H1 (cell line): ENCODE data around the gene ANKRD34B. TPM values are rescaled to one million over a fixed set of nuclear protein-coding genes. Genes with fewer than 3 reads are reported as not detected.

ENCODE experiments used
- CTCF ChIA-PET: fragments of 300-600 bp; sonication (Branson Sonifier 250); formaldehyde crosslinking; loops from one replicate; lab custom pipeline; 2021; ENCODE audit not compliant: partially characterized antibody; lab: Charles Lee
- POLR2A ChIA-PET: fragments of 300-600 bp; sonication (Branson Sonifier 250); formaldehyde crosslinking; loops from one replicate; lab custom pipeline; 2021; ENCODE audit warnings: inconsistent platforms; ENCODE audit not compliant: partially characterized antibody; lab: Charles Lee
- DNase-seq, 2 experiments: peaks; one replicate each; pipeline versions ENCODE4 v3.0.0 to v3.0.0-alpha.2; 2010 to 2022; ENCODE audit warnings: low spot score in 2 of 2, low read depth in 1 of 2, mixed read lengths in 1 of 2
- FAIRE-seq: peaks from 2 replicates; lab custom pipeline; 2011; peaks lifted over from hg19 to GRCh38; lab: Jason Lieb, UNC
- H2AFZ ChIP-seq: 2 replicates; pipeline ENCODE4 v1.8.1; 2012; ENCODE audit warnings: low read length, inconsistent platforms
- H2AK5ac ChIP-seq: 2 replicates; pipeline ENCODE4 v1.6.1; 2013; ENCODE audit warnings: low read depth, low read length
- H2BK120ac ChIP-seq: replicated peaks from 2 replicates; pipeline ENCODE3; 2013; ENCODE audit warnings: low read depth, low read length, inconsistent platforms
- H2BK12ac ChIP-seq: 2 replicates; pipeline ENCODE4 v1.6.1; 2013; ENCODE audit warnings: low read depth, low read length
- H2BK15ac ChIP-seq: 2 replicates; pipeline ENCODE4 v1.6.1; 2013; ENCODE audit warnings: low read length
- H2BK20ac ChIP-seq: 2 replicates; pipeline ENCODE4 v1.6.1; 2013; ENCODE audit warnings: low read length
- H2BK5ac ChIP-seq: 2 replicates; pipeline ENCODE4 v1.6.1; 2013; ENCODE audit warnings: low read depth, low read length
- H3K14ac ChIP-seq: 2 replicates; pipeline ENCODE4 v1.6.1; 2013; ENCODE audit warnings: inconsistent platforms; ENCODE audit not compliant: insufficient read length
- H3K18ac ChIP-seq: 2 replicates; pipeline ENCODE4 v1.6.1; 2013; ENCODE audit warnings: low read length; ENCODE audit errors: extremely low read depth
- H3K23ac ChIP-seq: 2 replicates; pipeline ENCODE4 v1.6.1; 2013; ENCODE audit warnings: inconsistent platforms; ENCODE audit not compliant: insufficient read length
- H3K23me2 ChIP-seq: 2 replicates; pipeline ENCODE4 v1.6.1; 2013; ENCODE audit warnings: low read depth, low read length
- H3K27ac ChIP-seq: 2 replicates; pipeline ENCODE4 v1.6.1; 2011; ENCODE audit warnings: low read depth, low read length, inconsistent platforms
- H3K27me3 ChIP-seq, 4 experiments: replicated peaks in 1 of 4; 1 replicate in 1 of 4; 2 replicates in 3 of 4; pipeline versions ENCODE4 v1.6.1 to v1.8.1; 2011 to 2013; ENCODE audit warnings: low read length in 3 of 4, mild to moderate bottlenecking in 3 of 4, inconsistent platforms in 2 of 4, mixed read lengths in 2 of 4, moderate library complexity in 1 of 4; ENCODE audit not compliant: control insufficient read depth in 3 of 4, insufficient read depth in 3 of 4; ENCODE audit errors: extremely low read depth in 1 of 4
- H3K36me3 ChIP-seq, 4 experiments: 2 replicates each; pipeline versions ENCODE4 v1.6.1 to v1.8.1; 2011 to 2013; ENCODE audit warnings: mild to moderate bottlenecking in 4 of 4, low read length in 3 of 4, moderate library complexity in 2 of 4, control low read depth in 1 of 4, inconsistent platforms in 1 of 4; ENCODE audit not compliant: insufficient read depth in 4 of 4, control insufficient read depth in 2 of 4
- H3K4ac ChIP-seq: replicated peaks from 2 replicates; pipeline ENCODE3; 2013; ENCODE audit warnings: low read length, low read depth, mixed read lengths, inconsistent platforms; ENCODE audit not compliant: insufficient read length
- H3K4me1 ChIP-seq, 4 experiments: replicated peaks in 1 of 4; 1 replicate in 1 of 4; 2 replicates in 3 of 4; pipeline versions ENCODE4 v1.6.1 to v1.8.1; 2011 to 2013; ENCODE audit warnings: low read length in 3 of 4, inconsistent platforms in 2 of 4, mixed read lengths in 1 of 4; ENCODE audit not compliant: insufficient read depth in 4 of 4, control insufficient read depth in 3 of 4
- H3K4me2 ChIP-seq, 2 experiments: 2 replicates each; pipeline versions ENCODE4 v1.6.1 to v1.8.1; 2011 to 2013; ENCODE audit warnings: low read depth in 2 of 2, low read length in 2 of 2, control low read depth in 1 of 2, inconsistent platforms in 1 of 2, mild to moderate bottlenecking in 1 of 2; ENCODE audit not compliant: insufficient read depth in 1 of 2
- H3K4me3 ChIP-seq, 4 experiments: fragments of 200-600, 300-600 bp in 1 of 4; sonication (generic), shearing (Covaris generic), sonication (Bioruptor Twin) in 1 of 4; 2 replicates each; pipeline versions ENCODE4 v1.5.1 to v1.8.1; 2011 to 2016; ENCODE audit warnings: low read length in 4 of 4, low read depth in 3 of 4, control low read depth in 2 of 4, inconsistent platforms in 2 of 4, mild to moderate bottlenecking in 2 of 4, mixed read lengths in 1 of 4, moderate library complexity in 1 of 4; ENCODE audit not compliant: insufficient read depth in 2 of 4; ENCODE audit errors: extremely low read depth in 1 of 4
- H3K56ac ChIP-seq: replicated peaks from 2 replicates; pipeline ENCODE3; 2013; ENCODE audit warnings: low read depth, mild to moderate bottlenecking, mixed read lengths, low read length, inconsistent platforms; ENCODE audit not compliant: insufficient read length
- H3K79me1 ChIP-seq: 2 replicates; pipeline ENCODE4 v1.6.1; 2013; ENCODE audit warnings: low read depth, low read length, control low read depth
- H3K79me2 ChIP-seq, 2 experiments: 2 replicates each; pipeline versions ENCODE4 v1.6.1 to v1.8.1; 2012 to 2013; ENCODE audit warnings: low read length in 2 of 2, mild to moderate bottlenecking in 2 of 2, inconsistent platforms in 1 of 2; ENCODE audit not compliant: insufficient read depth in 2 of 2, control insufficient read depth in 1 of 2
- H3K9ac ChIP-seq, 4 experiments: replicated peaks in 1 of 4; 1 replicate in 1 of 4; 2 replicates in 3 of 4; pipeline versions ENCODE4 v1.6.1 to v1.8.1; 2011 to 2013; ENCODE audit warnings: low read depth in 3 of 4, low read length in 3 of 4, control low read depth in 2 of 4, mild to moderate bottlenecking in 2 of 4, moderate library complexity in 2 of 4, inconsistent platforms in 1 of 4; ENCODE audit errors: extremely low read depth in 1 of 4
- H3K9me3 ChIP-seq, 2 experiments: 2 replicates each; pipeline versions ENCODE4 v1.6.1 to v1.8.1; 2012 to 2013; ENCODE audit warnings: mild to moderate bottlenecking in 2 of 2, moderate library complexity in 2 of 2, control low read depth in 1 of 2, inconsistent platforms in 1 of 2, low read depth in 1 of 2, low read length in 1 of 2, mixed read lengths in 1 of 2; ENCODE audit not compliant: insufficient read depth in 2 of 2
- H4K20me1 ChIP-seq, 2 experiments: replicated peaks in 1 of 2; 2 replicates each; pipeline versions ENCODE3 to v1.8.1; 2011 to 2013; ENCODE audit warnings: inconsistent platforms in 2 of 2, low read length in 2 of 2, mild to moderate bottlenecking in 1 of 2; ENCODE audit not compliant: insufficient read depth in 2 of 2, control insufficient read depth in 1 of 2
- H4K5ac ChIP-seq: 2 replicates; pipeline ENCODE4 v1.6.1; 2013; ENCODE audit warnings: low read length, low read depth, mixed read lengths, inconsistent platforms; ENCODE audit not compliant: insufficient read length
- H4K8ac ChIP-seq: 2 replicates; pipeline ENCODE4 v1.8.0; 2013; ENCODE audit warnings: mild to moderate bottlenecking, moderate library complexity, low read length, inconsistent platforms; ENCODE audit not compliant: insufficient read depth; ENCODE audit errors: extremely low read depth
- H4K91ac ChIP-seq: replicated peaks from 2 replicates; pipeline ENCODE3; 2013; ENCODE audit warnings: low read length, mixed read lengths, inconsistent platforms; ENCODE audit not compliant: insufficient read length
- CTBP2 ChIP-seq: IDR thresholded peaks from 2 replicates; pipeline ENCODE4 v1.7.0; 2011; ENCODE audit warnings: borderline replicate concordance, mild to moderate bottlenecking, moderate library complexity, mixed read lengths, low read length; ENCODE audit not compliant: insufficient read depth, insufficient read length
- TCF12 ChIP-seq: IDR thresholded peaks from 2 replicates; pipeline ENCODE4 v1.6.1; 2011; ENCODE audit warnings: low read depth, mild to moderate bottlenecking, low read length
- WGBS, 2 experiments: shearing (Covaris generic) in 1 of 2; methylation state at CpG; one replicate each; pipeline versions ENCODE4 v1.1.6 to v1.1.7; 2013 to 2015; ENCODE audit warnings: low lambda C conversion rate in 2 of 2, mixed read lengths in 2 of 2, inconsistent platforms in 1 of 2, low coverage in 1 of 2, missing lambda C conversion rate in 1 of 2; ENCODE audit not compliant: insufficient replicate concordance in 2 of 2, insufficient coverage in 1 of 2, insufficient read length in 1 of 2; ENCODE audit errors: extremely low coverage in 1 of 2, missing lambda C conversion rate in 1 of 2; 5-methylcytosine and 5-hydroxymethylcytosine counted together
- polyA plus RNA-seq, 7 experiments: library from polyadenylated mRNA; depleted of rRNA in 3 of 7; stranded (reverse) in 5 of 7; unstranded in 2 of 7; fragments of >200 nt in 5 of 7; fragments of 200-250 nt in 2 of 7; gene quantifications; 1 replicate in 5 of 7; 2 replicates in 1 of 7; 4 replicates in 1 of 7; pipeline versions ENCODE4 v1.2.1 to v1.2.3, GENCODE V29; 2011 to 2013; ENCODE audit warnings: missing spikeins in 2 of 7, mixed read lengths in 2 of 7
- total RNA-seq: library from RNA; stranded (reverse); fragmentation: NEBNext Ultra II Directional; extraction: Animal tissue kit (Norgen Biotek cat#: 25700); gene quantifications from 2 replicates; pipeline ENCODE4 v1.2.1, GENCODE V29; 2021
- TF ChIP-seq, protein P1 (sequence below): IDR thresholded peaks from 2 replicates; pipeline ENCODE4 v1.6.1; 2011; ENCODE audit warnings: low read length, improper control_type of control experiment

The ANKRD34B gene
- total and polyA plus RNA-seq, 2 of the 8 experiments (the other 6 are each of a cell fraction or from before 2014, with no cell fraction given) = 1.5 to 6.3 TPM

DNA sequence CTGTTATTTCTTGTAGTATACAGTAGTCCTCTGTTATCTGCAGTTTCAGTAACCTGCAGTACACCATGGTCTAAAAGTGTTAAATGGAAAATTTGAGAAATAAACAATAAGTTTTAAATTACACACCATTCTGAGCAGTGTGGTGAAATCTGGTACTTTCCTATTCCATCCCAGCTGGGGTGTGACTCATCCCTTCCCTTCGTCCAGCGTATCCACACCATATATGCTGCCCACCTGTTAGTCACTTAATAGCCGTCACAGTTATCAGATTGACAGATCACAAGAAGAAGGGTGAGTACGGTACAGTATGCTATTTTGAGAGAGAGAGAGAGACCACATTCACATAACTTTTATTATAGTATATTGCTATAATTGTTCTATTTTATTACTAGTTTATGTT is 53.3 kb downstream of the ANKRD34B start:
- Histone ChIP-seq H2BK15ac (no peak overlapping the region), H3K23me2 (no peaks in the 10 kb centered on the region), H4K5ac (no peak overlapping the region), H2AK5ac (no peak overlapping the region), H3K36me3 (no peaks in the 10 kb centered on the region), H3K27me3 (no peaks in the 10 kb centered on the region), H3K14ac (no peak overlapping the region), H3K23ac (no peak overlapping the region), H4K20me1 (no peaks in the 10 kb centered on the region), H3K9me3 (no peaks in the 10 kb centered on the region), H2BK120ac (no peak overlapping the region), H2AFZ (no peak overlapping the region), H3K79me2 (no peaks in the 10 kb centered on the region), H3K4me1 (no peaks in the 10 kb centered on the region), H4K8ac (no peak overlapping the region), H2BK20ac (no peak overlapping the region), H3K4ac (no peak overlapping the region), H3K56ac (no peak overlapping the region), H3K9ac (no peak overlapping the region), H3K18ac (no peak overlapping the region), H3K4me2 (no peak overlapping the region), H4K91ac (no peak overlapping the region), H2BK5ac (no peak overlapping the region), H2BK12ac (no peak overlapping the region), H3K27ac (no peak overlapping the region), H3K79me1 (no peaks in the 10 kb centered on the region), H3K4me3 (no peak overlapping the region)
- POLR2A ChIA-PET = no interaction called here
- 90% methylated on average over 4 of the region's 4 CpGs; no CpG with 5 or more reads in 1 of the 2 experiments for WGBS, 2 experiments
- FAIRE-seq (no peak), DNase-seq (no peak)
- CTCF ChIA-PET = interaction anchor here (0.6 to 0.7 kb wide), 2 partner anchors 10 to 73 kb away, joined by 3 read pairs; no protein-coding TSS in a partner anchor
- TF ChIP-seq, protein P1, sequence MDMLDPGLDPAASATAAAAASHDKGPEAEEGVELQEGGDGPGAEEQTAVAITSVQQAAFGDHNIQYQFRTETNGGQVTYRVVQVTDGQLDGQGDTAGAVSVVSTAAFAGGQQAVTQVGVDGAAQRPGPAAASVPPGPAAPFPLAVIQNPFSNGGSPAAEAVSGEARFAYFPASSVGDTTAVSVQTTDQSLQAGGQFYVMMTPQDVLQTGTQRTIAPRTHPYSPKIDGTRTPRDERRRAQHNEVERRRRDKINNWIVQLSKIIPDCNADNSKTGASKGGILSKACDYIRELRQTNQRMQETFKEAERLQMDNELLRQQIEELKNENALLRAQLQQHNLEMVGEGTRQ = no peak
- TF ChIP-seq CTBP2 (no peak), TCF12 (no peak)
